B cell (primary cell): ENCODE results near the gene MAN1A1. TPM values are rescaled to one million over a fixed set of nuclear protein-coding genes. Genes with fewer than 3 reads are reported as not detected.
"Not testable (repeated sequence)": the region's sequence is repeated elsewhere in the genome, so short reads cannot be mapped to it uniquely, and the experiment has no call there.

Experiments
- ATAC-seq: fragments of 200-7000 bp; cut with Tn5 transposase; one replicate; pipeline ENCODE4 v1.10.0; 2021; ENCODE audit warnings: low read depth, mild to moderate bottlenecking, moderate number of reproducible peaks, moderate library complexity
- CTCF ChIA-PET: fragments of 350-600 bp; sonication (Branson Sonifier 250); formaldehyde crosslinking; loops from one replicate; lab custom pipeline; 2021; ENCODE audit warnings: antibody characterized with exemption, inconsistent platforms; lab: Charles Lee
- POLR2A ChIA-PET: fragments of 350-600 bp; sonication (Branson Sonifier 250); formaldehyde crosslinking; loops from one replicate; lab custom pipeline; 2021; ENCODE audit warnings: antibody characterized with exemption; lab: Charles Lee
- DNase-seq: peaks from one replicate; pipeline ENCODE4 v3.0.0; 2013
- H2AFZ ChIP-seq: 2 replicates; pipeline ENCODE4 v1.6.1; 2012; ENCODE audit warnings: mild to moderate bottlenecking, low read depth, low read length; ENCODE audit not compliant: insufficient read depth, poor library complexity, severe bottlenecking
- H3K27ac ChIP-seq, 2 donors: 1 replicate in 1 of 2; 2 replicates in 1 of 2; pipeline ENCODE4 v1.5.1; 2012 to 2013; ENCODE audit warnings: low read length in 2 of 2, mild to moderate bottlenecking in 2 of 2, moderate library complexity in 1 of 2
- H3K27me3 ChIP-seq, 4 experiments: fragments of 200-600 bp in 1 of 4; sonication (generic) in 1 of 4; replicated peaks in 1 of 4; 1 replicate in 2 of 4; 2 replicates in 2 of 4; pipeline versions ENCODE4 v1.6.1 to v1.7.0; 2013 to 2016; ENCODE audit warnings: low read length in 3 of 4, mild to moderate bottlenecking in 2 of 4, mixed read lengths in 1 of 4, moderate library complexity in 1 of 4; ENCODE audit not compliant: insufficient read depth in 4 of 4, control insufficient read depth in 3 of 4; ENCODE audit errors: control extremely low read depth in 1 of 4
- H3K36me3 ChIP-seq, 2 experiments: replicated peaks in 1 of 2; 1 replicate in 1 of 2; 2 replicates in 1 of 2; pipeline versions ENCODE4 v1.6.1 to v1.7.1; 2013; ENCODE audit warnings: low read length in 1 of 2; ENCODE audit not compliant: insufficient read depth in 2 of 2, control insufficient read depth in 1 of 2; ENCODE audit errors: control extremely low read depth in 1 of 2, extremely low read depth in 1 of 2
- H3K4me1 ChIP-seq, 2 donors: fragments of 200-600 bp in 1 of 2; sonication (generic) in 1 of 2; 1 replicate in 1 of 2; 2 replicates in 1 of 2; pipeline versions ENCODE4 v1.5.1 to v1.6.1; 2013 to 2017; ENCODE audit warnings: low read length in 2 of 2; ENCODE audit not compliant: control insufficient read depth in 2 of 2, insufficient read depth in 2 of 2
- H3K4me2 ChIP-seq: replicated peaks from 2 replicates; pipeline ENCODE3; 2012; ENCODE audit warnings: mild to moderate bottlenecking, low read depth, low read length; ENCODE audit not compliant: poor library complexity, severe bottlenecking
- H3K4me3 ChIP-seq, 5 experiments: fragments of 200-600 bp in 1 of 5; sonication (generic) in 1 of 5; 1 replicate in 3 of 5; 2 replicates in 2 of 5; pipeline versions ENCODE4 v1.5.1 to v1.7.0; 2011 to 2016; ENCODE audit warnings: low read length in 4 of 5, mild to moderate bottlenecking in 4 of 5, low read depth in 2 of 5, control low read depth in 1 of 5, moderate library complexity in 1 of 5; ENCODE audit not compliant: insufficient read depth in 1 of 5; ENCODE audit errors: control extremely low read depth in 1 of 5, extremely low read depth in 1 of 5
- H3K79me2 ChIP-seq: fragments of 200-600 bp; sonication (generic); one replicate; pipeline ENCODE4 v1.6.0; 2016; ENCODE audit warnings: low read length; ENCODE audit not compliant: control insufficient read depth, insufficient read depth
- H3K9ac ChIP-seq: fragments of 200-600 bp; sonication (generic); 2 replicates; pipeline ENCODE4 v1.6.1; 2017; ENCODE audit warnings: mild to moderate bottlenecking, low read length, moderate library complexity
- H3K9me3 ChIP-seq, 3 donors: one replicate each; pipeline versions ENCODE4 v1.6.1 to v1.7.1; 2013; ENCODE audit warnings: low read length in 2 of 3; ENCODE audit not compliant: control insufficient read depth in 2 of 3, insufficient read depth in 1 of 3; ENCODE audit errors: control extremely low read depth in 1 of 3
- H4K20me1 ChIP-seq: 2 replicates; pipeline ENCODE4 v1.6.0; 2012; ENCODE audit warnings: mild to moderate bottlenecking, low read length; ENCODE audit not compliant: insufficient read depth, control insufficient read depth, poor library complexity, severe bottlenecking
- H3K27ac Mint-ChIP-seq: one replicate; pipeline ENCODE4 v1.8.0; 2021; ENCODE audit warnings: mixed read lengths
- H3K27me3 Mint-ChIP-seq: one replicate; pipeline ENCODE4 v1.8.0; 2021; ENCODE audit warnings: mixed read lengths
- H3K4me1 Mint-ChIP-seq: one replicate; pipeline ENCODE4 v1.8.0; 2021; ENCODE audit warnings: mixed read lengths
- H3K4me3 Mint-ChIP-seq: one replicate; pipeline ENCODE4 v1.8.0; 2021; ENCODE audit warnings: mixed read lengths
- H3K9me3 Mint-ChIP-seq: one replicate; pipeline ENCODE4 v1.8.0; 2022; ENCODE audit warnings: mixed read lengths; ENCODE audit not compliant: insufficient read depth
- CTCF ChIP-seq: fragments of 200-600 bp; IDR thresholded peaks from one replicate; pipeline ENCODE4 v1.8.0; 2022; ENCODE audit warnings: antibody characterized with exemption, mild to moderate bottlenecking
- EZH2 ChIP-seq: IDR thresholded peaks from 2 replicates; pipeline ENCODE4 v1.6.1; 2012; ENCODE audit warnings: borderline replicate concordance, low read depth, mild to moderate bottlenecking, moderate library complexity, low read length; ENCODE audit not compliant: insufficient read depth, poor library complexity, severe bottlenecking
- whole genome bisulfite sequencing: methylation state at CpG from one replicate; pipeline ENCODE4 v1.1.5; 2013; ENCODE audit warnings: missing lambda C conversion rate; ENCODE audit not compliant: insufficient coverage; 5-methylcytosine and 5-hydroxymethylcytosine counted together
- intact Hi-C: fragments of 100-400 bp; cut with micrococcal nuclease; formaldehyde crosslinking; loops from one replicate; pipeline ENCODE4 v1.10.0; 2022
- polyA plus RNA-seq: library from polyadenylated mRNA; depleted of rRNA; stranded (reverse); fragments of >200 nt; gene quantifications from 2 replicates; pipeline ENCODE4 v1.2.3, GENCODE V29; 2012
- total RNA-seq, 2 donors: library from RNA; stranded (reverse); fragments of 120-200 nt in 1 of 2; gene quantifications; 1 replicate in 1 of 2; 2 replicates in 1 of 2; pipeline versions ENCODE4 v1.2.3 to v1.2.4, GENCODE V29; 2013 to 2022

Gene MAN1A1
- total and polyA plus RNA-seq, 2 donors (not counting 1 experiment from before 2014, with no cell fraction given), result 5.1 to 31.7 TPM

- H3K4me3 ChIP-seq, result no peak overlapping the region
- DNase-seq (no peak), ATAC-seq (no peak)
- no peak overlapping the region for H3K4me3 Mint-ChIP-seq
- ChIA-PET CTCF (no interaction called here), POLR2A (no interaction called here)
- H3K27ac Mint-ChIP-seq, result no peak overlapping the region
- H3K79me2 ChIP-seq, result peaks cover 4% of the 10 kb centered on the region
- no peak overlapping the region for H3K4me2 ChIP-seq
- H3K36me3 ChIP-seq, result peaks cover 0 to 1% of the 10 kb centered on the region in 2 experiments
- no peaks in the 10 kb centered on the region for H3K4me1 ChIP-seq
- no peaks in the 10 kb centered on the region for H3K27me3 ChIP-seq
- intact Hi-C loops, result no loop called here
- no peak overlapping the region for H3K9ac ChIP-seq
- H3K4me1 Mint-ChIP-seq, result no peaks in the 10 kb centered on the region
- H4K20me1 ChIP-seq, result no peaks in the 10 kb centered on the region
- H2AFZ ChIP-seq, result no peak overlapping the region
- peaks cover 8% of the 10 kb centered on the region for H3K9me3 Mint-ChIP-seq
- TF ChIP-seq EZH2 (no peak), CTCF (no peak)
- H3K9me3 ChIP-seq, result peaks cover 4 to 13% (median 9%) of the 10 kb centered on the region in 3 donors
- H3K27ac ChIP-seq, result no peak overlapping the region
- no peaks in the 10 kb centered on the region for H3K27me3 Mint-ChIP-seq
Measured at GRCh38 chr6:119384444-119384843, 34.9 kb upstream of the MAN1A1 start.

- H3K4me3 Mint-ChIP-seq, result no peak overlapping the region
- no peaks in the 10 kb centered on the region for H3K27me3 Mint-ChIP-seq
- Histone ChIP-seq H4K20me1 (no peaks in the 10 kb centered on the region), H3K4me1 (no peaks in the 10 kb centered on the region), H3K27ac (no peak overlapping the region), H3K36me3 (peaks cover 0 to 1% of the 10 kb centered on the region in 2 experiments), H3K79me2 (peaks cover 4% of the 10 kb centered on the region), H2AFZ (no peak overlapping the region), H3K9ac (no peak overlapping the region), H3K4me2 (no peak overlapping the region), H3K27me3 (no peaks in the 10 kb centered on the region), H3K9me3 (peaks cover 2 to 9% (median 5%) of the 10 kb centered on the region in 3 donors), H3K4me3 (no peak overlapping the region)
- no peak overlapping the region for H3K27ac Mint-ChIP-seq
- ATAC-seq (no peak), DNase-seq (no peak)
- no peak for TF ChIP-seq CTCF
- no peak for TF ChIP-seq EZH2
- ChIA-PET CTCF (no interaction called here), POLR2A (no interaction called here)
- intact Hi-C loops, result no loop called here
- peaks cover 8% of the 10 kb centered on the region for H3K9me3 Mint-ChIP-seq
- H3K4me1 Mint-ChIP-seq, result no peaks in the 10 kb centered on the region
Measured at GRCh38 chr6:119379809-119380208, 30.2 kb upstream of the MAN1A1 start.

- ATAC-seq, POLR2A ChIA-PET, H3K9me3 ChIP-seq, intact Hi-C loops, H3K4me3 ChIP-seq, H3K27ac ChIP-seq, H3K27me3 ChIP-seq, H3K9me3 Mint-ChIP-seq, H3K27me3 Mint-ChIP-seq, H4K20me1 ChIP-seq, H3K9ac ChIP-seq, DNase-seq, H3K36me3 ChIP-seq, H3K4me2 ChIP-seq, H2AFZ ChIP-seq, H3K27ac Mint-ChIP-seq, H3K4me1 ChIP-seq, H3K4me1 Mint-ChIP-seq, H3K4me3 Mint-ChIP-seq, CTCF ChIA-PET, H3K79me2 ChIP-seq: not testable (repeated sequence)
- WGBS, result no CpG with 5 or more reads among the region's 1 CpG
Measured at GRCh38 chr6:119377043-119377442, 27.5 kb upstream of the MAN1A1 start.
